SH-SY5Y (cell line): ENCODE measurements around the gene MOAP1.

ENCODE experiments used
- GATA2 ChIP-seq: IDR thresholded peaks from 2 replicates; pipeline ENCODE4 v1.6.1; 2011; ENCODE audit warnings: mild to moderate bottlenecking, low read depth, low read length
- GATA3 ChIP-seq: IDR thresholded peaks from 2 replicates; pipeline ENCODE4 v1.6.1; 2011; ENCODE audit warnings: low read depth, mild to moderate bottlenecking, low read length, moderate library complexity

DNA sequence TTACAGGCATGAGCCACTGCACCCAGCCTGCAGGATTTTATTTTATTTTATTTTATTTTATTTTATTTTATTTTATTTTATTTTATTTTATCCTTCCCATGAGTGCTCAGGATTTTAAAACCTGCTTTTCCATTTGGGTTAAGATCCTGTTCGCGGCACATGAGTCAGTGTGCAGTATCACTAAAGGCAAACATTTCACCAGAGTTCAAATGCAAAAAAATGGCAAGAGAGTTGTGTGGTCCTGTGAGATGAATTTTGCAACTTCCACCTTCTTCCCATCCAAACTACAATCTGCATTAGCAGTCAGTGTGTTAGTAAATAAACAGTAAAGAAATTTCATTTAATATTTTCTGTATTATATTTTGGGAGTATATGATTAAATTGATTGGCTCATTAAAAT is 29.0 kb downstream of the MOAP1 start:
- TF ChIP-seq GATA2 (no peak), GATA3 (no peak)
